H1 (cell line): ENCODE measurements around the gene CCSER2.

ENCODE experiments used
- CBX8 ChIP-seq: fragments of 300-800, 300-1000 bp; sonication (generic); IDR thresholded peaks from 2 replicates; pipeline ENCODE4 v1.7.1; 2016; ENCODE audit warnings: low read depth, low read length, borderline replicate concordance
- CEBPB ChIP-seq: IDR thresholded peaks from 2 replicates; pipeline ENCODE4 v1.6.1; 2012; ENCODE audit warnings: low read depth, low read length
- CTCF ChIP-seq, 3 experiments: IDR thresholded peaks; 1 replicate in 2 of 3; 2 replicates in 1 of 3; pipeline versions ENCODE4 v1.5.1 to v1.6.1; 2011; ENCODE audit warnings: low read length in 3 of 3, mild to moderate bottlenecking in 3 of 3, inconsistent platforms in 2 of 3, low read depth in 1 of 3, moderate library complexity in 1 of 3; ENCODE audit not compliant: insufficient read depth in 1 of 3; ENCODE audit errors: control extremely low read depth in 1 of 3
- EGR1 ChIP-seq: IDR thresholded peaks from 2 replicates; pipeline ENCODE4 v1.6.1; 2011; ENCODE audit warnings: low read depth, low read length, borderline replicate concordance
- EZH2 ChIP-seq: fragments of 200-600 bp; sonication (generic); IDR thresholded peaks from 2 replicates; pipeline ENCODE4 v1.7.1; 2012; ENCODE audit warnings: low read depth, mild to moderate bottlenecking, moderate library complexity, low read length, inconsistent platforms; ENCODE audit not compliant: severe bottlenecking
- RAD21 ChIP-seq, 2 experiments: IDR thresholded peaks in 1 of 2; conservative IDR thresholded peaks in 1 of 2; 2 replicates each; pipeline ENCODE4 v1.6.1; 2011; ENCODE audit warnings: low read depth in 2 of 2, low read length in 2 of 2, improper control_type of control experiment in 1 of 2, inconsistent platforms in 1 of 2, mild to moderate bottlenecking in 1 of 2, moderate library complexity in 1 of 2
- RFX5 ChIP-seq: IDR thresholded peaks from 2 replicates; pipeline ENCODE4 v1.6.1; 2011; ENCODE audit warnings: low read depth, low read length, improper control_type of control experiment, borderline replicate concordance
- RNF2 ChIP-seq: fragments of 200-900, 300-1000 bp; sonication (generic); IDR thresholded peaks from 2 replicates; pipeline ENCODE4 v1.7.1; 2016; ENCODE audit warnings: borderline replicate concordance, low read depth, mild to moderate bottlenecking, antibody characterized with exemption, low read length; ENCODE audit not compliant: poor library complexity, severe bottlenecking; ENCODE audit errors: missing control alignments
- SIRT6 ChIP-seq: IDR thresholded peaks from one replicate; pipeline ENCODE4 v1.7.1; 2012; ENCODE audit warnings: low read length, inconsistent platforms

DNA sequence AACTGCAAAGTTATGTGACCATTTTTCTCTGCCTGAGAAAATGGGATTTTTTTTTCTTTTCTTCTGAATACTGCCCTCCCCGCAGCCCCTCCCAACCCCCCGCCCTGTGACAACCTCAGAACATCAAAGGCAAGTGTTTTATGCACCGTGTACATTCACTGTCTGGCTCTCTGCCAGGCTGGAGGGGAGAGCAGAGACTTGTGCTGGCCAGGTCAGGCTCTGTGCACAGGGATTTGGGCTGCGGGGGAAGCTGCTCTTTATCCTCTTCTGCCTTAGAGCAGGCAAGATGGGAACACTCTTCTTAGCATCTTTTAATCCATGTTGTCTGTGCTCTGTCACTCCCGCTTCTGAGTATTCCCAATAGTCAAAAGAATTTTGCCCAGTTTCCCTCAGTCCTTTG, 195.1 kb downstream of the CCSER2 start:
- no peak for TF ChIP-seq RNF2
- TF ChIP-seq EZH2 = no peak
- no peak for TF ChIP-seq EGR1
- no peak for TF ChIP-seq CTCF (IDR thresholded peaks at IDR 0.05; ENCODE audit: control extremely low read depth in 1 of 3, insufficient read depth in 1 of 3, low read depth in 1 of 3, low read length in 3 of 3)
- no peak for TF ChIP-seq CBX8
- no peak for TF ChIP-seq RAD21 (IDR thresholded peaks at IDR 0.05 in 1 of 2, conservative IDR thresholded peaks at IDR 0.05 in 1 of 2; ENCODE audit: low read depth in 2 of 2, low read length in 2 of 2)
- TF ChIP-seq CEBPB = no peak
- no peak for TF ChIP-seq SIRT6
- TF ChIP-seq RFX5 = no peak
